Lower leg skin (tissue), 3 donors: ENCODE data around the gene RPL13.

ENCODE experiments used
- CTCF ChIP-seq, 3 donors: fragments of 450-650 bp; IDR thresholded peaks; one replicate each; pipeline ENCODE4 v1.5.1; 2016; ENCODE audit warnings: antibody characterized with exemption in 3 of 3, mild to moderate bottlenecking in 3 of 3, moderate library complexity in 2 of 3
- POLR2A ChIP-seq, 2 donors: fragments of 450-650 bp; IDR thresholded peaks; one replicate each; pipeline ENCODE4 v1.6.1; 2016 to 2017; ENCODE audit warnings: antibody characterized with exemption in 2 of 2, mild to moderate bottlenecking in 1 of 2, moderate library complexity in 1 of 2

- TF ChIP-seq CTCF (IDR thresholded peaks at IDR 0.05), result no peak
- TF ChIP-seq POLR2A (IDR thresholded peaks at IDR 0.05), result no peak
Measured at GRCh38 chr16:89529097-89529496, 31.4 kb upstream of the RPL13 start.
